Stimulated activated CD4-positive, alpha-beta T cell treated with anti-CD3 and anti-CD28 coated beads, Interleukin-1b, Interleukin-23, amount 100 ng/mL, for 24 hours (primary cell): ENCODE data around the gene PLEKHG4B.
"Not testable (repeated sequence)": the region's sequence is repeated elsewhere in the genome, so short reads cannot be mapped to it uniquely, and the experiment has no call there.

Experiments used
- DNase-seq, 4 experiments: peaks; one replicate each; pipeline ENCODE4 v3.0.0-alpha.2; 2020; ENCODE audit warnings: low read depth in 4 of 4, low spot score in 1 of 4

PLEKHG4B gene

DNA sequence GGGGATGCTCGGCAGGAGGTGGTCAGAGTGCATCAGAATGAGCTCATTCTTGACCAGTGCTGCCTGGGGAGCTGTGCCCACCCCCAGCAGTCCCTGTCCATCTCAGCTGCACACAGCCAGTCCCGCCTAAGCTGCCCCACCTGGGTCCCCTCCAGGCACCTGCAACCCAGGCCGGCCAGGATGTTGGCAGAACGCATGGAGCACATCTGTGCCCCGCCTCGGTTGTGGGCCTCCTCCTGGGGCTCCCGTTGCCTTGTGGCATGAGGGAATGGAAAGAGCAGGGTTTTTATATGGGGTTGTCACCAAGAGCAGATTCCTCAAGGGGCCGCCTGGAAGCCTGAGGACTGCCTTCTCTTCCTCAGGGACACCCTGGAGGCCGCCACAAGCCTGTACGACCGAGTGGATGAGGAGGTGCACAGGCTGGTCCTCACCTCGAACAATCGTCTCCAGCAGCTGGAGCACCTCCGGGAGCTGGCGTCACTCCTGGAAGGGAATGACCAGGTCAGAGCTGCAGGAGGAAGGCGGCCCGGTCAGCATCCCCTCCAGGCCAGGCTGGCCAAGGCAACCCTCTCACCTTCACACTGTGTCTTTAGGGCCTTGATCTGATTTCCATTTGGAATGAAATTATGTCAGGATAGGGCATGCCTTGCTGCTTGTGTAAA, 64.6 kb downstream of the PLEKHG4B start:
- DNase-seq, result no peak

- DNase-seq, result no peak
These were observed 65.3 kb downstream of the PLEKHG4B start for GRCh38 chr5:157126-157715.

- no peak for DNase-seq
These were observed 65.8 kb downstream of the PLEKHG4B start for GRCh38 chr5:157801-158200.

GRCh38 chr5:158807-159447, 67.0 kb downstream of the PLEKHG4B start:
- DNase-seq, result no peak

DNA sequence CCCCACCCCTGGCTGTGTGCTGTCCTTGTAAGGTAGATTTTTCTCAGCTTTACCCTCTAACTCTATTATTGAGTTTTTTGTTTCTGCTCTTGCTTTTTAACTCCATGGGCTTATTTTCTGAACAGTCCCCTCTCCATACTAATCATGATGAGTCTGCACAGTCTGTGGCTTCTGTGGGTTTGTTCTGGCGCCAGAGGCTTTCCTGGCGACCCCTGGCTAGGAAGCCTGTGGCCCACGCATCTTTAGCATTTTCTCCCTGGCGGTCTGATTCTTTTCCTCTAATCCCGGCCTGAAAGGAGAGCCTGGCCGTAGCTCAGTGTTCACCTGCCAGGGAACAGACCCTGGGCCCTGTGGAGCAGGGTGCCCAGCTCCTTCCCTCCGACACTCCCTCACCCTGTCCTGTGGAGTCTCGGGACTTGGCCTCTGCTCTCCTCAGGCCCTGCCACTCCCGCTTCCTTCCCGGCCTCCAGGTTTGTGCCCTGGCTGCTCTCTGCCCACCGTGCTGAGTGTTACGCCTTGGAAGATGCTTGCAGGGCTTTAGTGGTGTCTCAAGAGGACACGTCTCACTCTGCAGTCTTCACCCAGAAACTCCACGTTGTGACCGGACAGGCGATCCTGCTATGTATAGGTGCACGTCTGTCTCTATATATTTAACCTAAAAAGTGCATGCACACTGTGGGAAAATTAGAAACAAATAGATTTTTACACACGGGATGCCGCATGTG, 67.6 kb downstream of the PLEKHG4B start:
- DNase-seq, result no peak

GRCh38 chr5:160173-160510, 68.2 kb downstream of the PLEKHG4B start:
- no peak for DNase-seq

DNA sequence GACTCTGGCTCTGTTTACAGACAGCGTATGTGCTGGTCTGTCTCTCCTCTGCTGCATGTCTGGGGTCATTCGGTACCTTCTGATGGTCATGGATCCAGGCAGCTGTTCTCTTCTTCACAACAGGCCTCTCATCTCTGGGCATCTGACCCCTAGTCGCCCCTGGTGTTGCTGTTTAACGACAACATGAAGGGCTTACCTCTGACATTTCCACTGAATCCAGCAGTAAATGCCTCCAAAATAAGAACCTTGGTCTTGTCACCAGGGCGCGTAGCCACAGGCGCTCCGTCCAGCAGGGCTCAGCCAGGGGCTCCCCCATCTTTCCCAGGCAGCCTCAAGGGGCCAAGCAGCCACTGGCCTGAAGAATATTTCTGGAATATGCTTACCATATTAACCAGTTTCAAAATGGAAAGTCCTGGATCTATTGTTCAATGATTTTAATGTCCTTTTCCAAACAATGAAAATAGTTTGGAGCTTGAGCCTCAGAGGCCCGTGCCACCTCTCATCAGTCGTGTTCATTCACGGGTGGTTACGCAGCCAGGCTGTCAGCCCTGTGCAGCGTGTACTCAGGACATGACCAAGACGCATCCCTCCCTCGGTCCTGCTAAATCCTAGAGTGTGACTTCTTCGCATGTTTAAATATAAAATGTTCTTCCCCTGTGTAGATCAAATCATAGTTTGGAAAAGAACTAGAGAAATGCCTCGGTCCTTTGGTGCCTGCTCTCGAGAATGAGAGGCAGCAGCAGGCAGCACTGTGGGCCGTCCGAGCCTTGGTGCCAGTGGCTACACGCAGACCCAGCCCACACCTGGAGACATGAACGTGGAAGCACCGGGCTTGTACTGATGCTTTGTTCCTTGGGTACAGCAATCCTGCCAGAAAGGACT, 69.2 kb downstream of the PLEKHG4B start:
- DNase-seq, result no peak

- DNase-seq, result no peak
These were observed 69.8 kb downstream of the PLEKHG4B start for GRCh38 chr5:161803-162110.

DNA sequence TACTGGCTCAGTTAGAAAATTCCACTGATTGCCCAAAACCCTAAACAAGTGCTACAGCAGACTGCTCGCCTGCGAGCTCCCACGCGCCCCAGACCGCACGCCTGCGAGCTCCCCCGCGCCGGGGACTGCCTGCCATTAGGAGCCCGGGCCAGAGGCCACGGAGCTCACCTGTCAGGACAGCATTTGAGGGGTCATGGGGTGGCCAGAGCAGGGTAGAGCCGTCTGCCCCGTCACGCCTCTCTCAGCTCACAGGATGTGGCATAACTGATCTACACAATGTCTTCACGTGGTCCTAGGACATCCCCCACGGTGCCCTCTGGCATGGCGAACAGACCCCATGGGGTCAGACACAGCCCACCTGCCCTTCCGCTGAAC, 70.2 kb downstream of the PLEKHG4B start:
- DNase-seq, result no peak

DNA sequence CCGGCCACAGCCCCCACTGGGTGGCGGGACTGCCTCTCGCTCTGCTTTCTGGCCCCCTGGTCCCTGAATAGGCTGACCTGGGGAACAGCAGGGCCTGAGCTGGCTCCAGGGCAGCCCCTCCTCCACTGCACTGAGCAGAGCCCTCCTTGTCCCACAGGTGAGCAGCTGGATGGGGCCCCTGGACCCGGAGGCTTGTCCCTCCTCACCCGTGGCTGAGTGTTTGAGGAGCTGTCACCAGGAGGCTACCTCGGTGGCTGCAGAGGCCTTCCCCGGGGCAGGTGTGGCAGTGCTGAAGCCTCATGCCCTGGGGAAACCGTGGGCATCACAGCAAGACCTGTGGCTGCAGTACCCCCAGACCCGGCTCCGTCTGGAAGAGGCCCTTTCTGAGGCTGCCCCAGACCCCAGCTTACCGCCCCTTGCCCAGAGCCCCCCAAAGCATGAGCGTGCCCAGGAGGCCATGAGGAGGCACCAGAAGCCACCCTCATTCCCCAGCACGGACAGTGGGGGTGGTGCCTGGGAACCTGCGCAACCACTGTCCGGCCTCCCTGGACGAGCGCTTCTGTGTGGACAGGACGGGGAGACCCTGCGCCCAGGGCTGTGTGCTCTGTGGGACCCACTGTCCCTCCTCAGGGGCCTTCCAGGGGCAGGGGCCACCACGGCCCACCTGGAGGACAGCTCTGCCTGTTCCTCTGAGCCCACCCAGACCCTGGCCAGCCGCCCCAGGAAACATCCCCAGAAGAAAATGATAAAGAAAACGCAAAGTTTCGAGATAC, 70.8 kb downstream of the PLEKHG4B start:
- no peak for DNase-seq

DNA sequence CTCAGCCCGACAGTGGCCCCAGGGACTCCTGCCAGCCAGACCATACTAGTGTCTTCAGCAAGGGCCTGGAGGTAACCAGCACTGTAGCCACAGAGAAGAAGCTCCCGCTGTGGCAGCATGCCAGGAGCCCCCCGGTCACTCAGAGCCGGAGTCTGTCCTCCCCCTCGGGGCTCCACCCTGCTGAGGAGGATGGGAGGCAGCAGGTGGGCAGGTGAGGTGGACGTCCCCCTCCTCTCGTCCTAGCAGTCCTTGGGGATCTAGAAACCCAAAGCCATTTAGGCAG, 71.3 kb downstream of the PLEKHG4B start:
- no peak for DNase-seq

DNA sequence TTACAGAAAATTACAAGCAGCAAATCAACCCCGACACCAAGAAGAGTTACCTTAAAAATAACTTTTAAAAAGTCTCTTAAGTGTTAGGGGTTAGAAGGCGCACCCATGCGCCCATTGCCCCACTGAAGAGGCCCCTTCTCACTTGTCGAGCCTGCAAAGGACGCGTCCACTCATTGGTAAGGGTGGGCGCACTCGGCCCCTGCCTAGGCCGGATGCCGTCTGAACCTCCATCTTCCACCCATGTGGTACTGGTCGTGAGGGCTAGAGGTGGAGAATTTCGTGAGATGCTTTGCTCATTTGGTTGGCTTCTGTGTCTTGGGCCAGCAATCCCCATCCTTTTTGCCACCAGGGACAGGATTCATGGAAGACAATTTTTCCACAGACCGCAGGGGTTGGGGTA, 71.9 kb downstream of the PLEKHG4B start:
- DNase-seq, result no peak

DNA sequence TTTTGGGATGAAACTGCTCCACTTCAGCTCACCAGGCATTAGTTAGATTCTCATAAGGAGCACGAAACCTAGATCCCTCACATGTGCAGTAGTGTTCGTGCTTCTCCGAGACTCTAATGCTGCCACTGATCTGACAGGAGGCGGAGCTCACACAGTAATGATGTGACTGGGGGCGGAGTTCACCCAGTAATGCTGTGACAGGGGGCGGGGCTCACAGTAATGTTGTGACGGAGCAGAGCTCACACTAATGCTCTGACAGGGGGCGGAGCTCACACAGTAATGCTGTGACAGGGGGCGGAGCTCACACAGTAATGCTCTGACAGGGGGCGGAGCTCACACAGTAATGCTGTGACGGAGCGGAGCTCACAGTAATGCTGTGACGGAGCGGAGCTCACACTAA, 72.3 kb downstream of the PLEKHG4B start:
- DNase-seq, result no peak

DNA sequence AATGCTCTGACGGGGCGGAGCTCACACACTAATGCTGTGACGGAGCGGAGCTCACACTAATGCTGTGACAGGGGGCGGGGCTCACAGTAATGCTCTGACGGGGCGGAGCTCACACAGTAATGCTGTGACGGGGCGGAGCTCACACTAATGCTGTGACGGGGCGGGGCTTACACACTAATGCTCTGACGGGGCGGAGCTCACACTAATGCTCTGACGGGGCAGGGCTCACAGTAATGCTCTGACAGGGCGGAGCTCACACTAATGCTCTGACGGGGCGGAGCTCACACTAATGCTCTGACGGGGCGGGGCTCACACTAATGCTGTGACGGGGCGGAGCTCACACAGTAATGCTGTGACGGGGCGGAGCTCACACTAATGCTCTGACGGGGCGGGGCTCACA, 72.8 kb downstream of the PLEKHG4B start:
- DNase-seq, result not testable (repeated sequence)

DNA sequence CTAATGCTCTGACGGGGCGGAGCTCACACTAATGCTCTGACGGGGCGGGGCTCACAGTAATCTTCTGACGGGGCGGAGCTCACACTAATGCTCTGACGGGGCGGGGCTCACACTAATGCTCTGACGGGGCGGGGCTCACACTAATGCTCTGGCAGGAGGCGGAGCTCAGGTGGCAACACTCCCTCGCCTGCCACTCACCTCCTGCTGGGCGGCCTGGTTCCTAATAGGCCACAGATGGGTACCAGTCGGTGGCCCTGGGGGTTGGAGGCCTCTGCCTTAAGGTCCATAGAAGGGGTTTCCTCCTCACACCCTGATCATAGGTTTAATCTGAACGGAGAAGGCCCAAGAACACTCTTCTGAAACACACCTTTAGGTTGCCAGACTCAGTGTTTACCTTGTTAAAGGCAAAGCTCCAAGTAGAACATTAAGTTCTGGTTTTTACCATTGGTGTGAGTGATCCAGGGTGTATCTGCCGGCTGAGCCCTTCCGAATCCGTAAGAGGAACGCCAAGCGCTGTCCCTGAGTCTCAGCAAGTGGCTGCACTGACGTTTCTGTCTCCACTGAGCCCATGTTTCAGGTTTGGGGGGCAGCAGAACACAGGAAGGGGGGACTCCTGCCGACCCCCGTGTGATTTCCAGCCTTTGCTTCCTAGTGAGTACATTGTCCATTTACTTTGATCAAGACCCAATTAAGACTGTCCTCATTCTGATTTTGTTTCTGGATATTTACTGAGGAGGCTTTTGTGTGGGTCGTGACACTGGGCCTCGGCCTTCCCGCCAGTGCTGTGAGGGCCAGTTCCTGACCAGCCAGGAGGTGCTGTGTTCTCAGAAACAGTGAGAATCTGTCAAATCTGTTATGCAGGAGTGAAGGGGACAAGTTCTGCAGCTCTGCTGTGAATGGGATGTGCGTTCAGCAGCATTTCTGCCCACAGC, 74.7 kb downstream of the PLEKHG4B start:
- no peak for DNase-seq

- no peak for DNase-seq
These were observed 75.5 kb downstream of the PLEKHG4B start for GRCh38 chr5:167511-167910.

DNA sequence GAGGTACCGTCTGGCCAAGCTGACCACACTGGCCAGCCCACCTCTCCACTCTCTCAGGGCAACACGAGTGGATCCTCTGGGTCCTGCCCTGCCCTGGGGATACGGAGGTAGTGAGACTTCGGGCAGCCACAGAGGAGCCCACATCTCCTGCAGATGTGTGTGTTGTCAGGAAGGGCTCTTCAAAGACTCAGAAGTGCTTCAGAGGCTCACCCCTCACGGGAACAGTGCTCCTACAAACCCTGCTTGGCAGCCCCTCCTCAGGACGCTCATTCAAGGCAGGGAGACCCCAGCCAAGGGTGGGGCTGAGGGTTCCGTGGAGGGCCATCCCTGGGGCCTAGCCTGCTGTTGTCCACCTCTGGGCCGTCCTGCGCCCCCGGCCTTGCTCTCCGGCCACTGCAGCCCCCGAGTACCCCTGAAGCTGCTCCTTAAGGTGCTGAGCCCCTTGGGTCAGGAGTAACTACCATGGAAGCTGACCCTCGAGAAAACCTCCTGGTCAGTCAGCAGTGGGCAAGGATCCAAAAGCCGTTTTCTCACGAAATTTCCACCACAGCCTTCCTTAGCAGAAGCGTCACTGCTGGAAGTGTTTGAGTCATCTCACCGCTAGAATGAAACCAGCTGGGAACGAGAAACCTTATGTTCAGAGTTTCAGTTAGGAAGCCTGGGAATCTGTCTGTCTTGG, 76.2 kb downstream of the PLEKHG4B start:
- no peak for DNase-seq

DNA sequence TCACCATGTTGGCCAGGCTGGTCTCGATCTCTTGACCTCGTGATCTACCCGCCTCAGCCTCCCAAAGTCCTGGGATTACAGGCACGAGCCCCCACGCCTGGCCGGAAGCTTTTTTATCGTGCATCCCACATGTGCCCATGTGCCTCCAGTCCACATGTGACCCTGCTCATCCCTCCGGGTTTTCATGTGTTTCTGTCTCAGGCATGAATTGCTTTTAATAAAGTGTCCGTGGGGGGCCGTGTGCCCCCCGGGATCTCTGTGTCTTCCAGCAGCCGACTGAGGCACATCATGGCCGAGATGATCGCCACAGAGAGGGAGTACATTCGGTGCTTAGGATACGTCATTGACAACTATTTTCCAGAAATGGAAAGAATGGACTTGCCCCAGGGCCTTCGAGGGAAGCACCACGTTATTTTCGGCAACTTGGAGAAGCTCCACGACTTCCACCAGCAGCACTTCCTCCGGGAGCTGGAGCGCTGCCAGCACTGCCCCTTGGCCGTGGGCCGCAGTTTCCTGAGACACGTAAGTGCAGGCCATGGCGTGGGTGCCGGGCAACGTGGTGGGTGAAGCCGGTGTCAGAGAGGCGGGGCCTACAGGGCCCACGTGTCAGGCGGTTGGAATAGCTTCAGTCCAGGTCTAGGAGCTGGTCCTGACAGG, 77.2 kb downstream of the PLEKHG4B start:
- no peak for DNase-seq

GRCh38 chr5:169728-170094, 77.7 kb downstream of the PLEKHG4B start:
- no peak for DNase-seq
